GM19328 (cell line): ENCODE data around the gene APOBEC3B.
"Not testable (repeated sequence)": the region's sequence is repeated elsewhere in the genome, so short reads cannot be mapped to it uniquely, and the experiment has no call there.

Experiments used
- ATAC-seq: cut with Tn5 transposase; IDR thresholded peaks from one replicate; pipeline ENCODE4 v1.9.1; 2021; ENCODE audit warnings: mild to moderate bottlenecking, moderate library complexity; ENCODE audit not compliant: unreplicated experiment

APOBEC3B gene

DNA sequence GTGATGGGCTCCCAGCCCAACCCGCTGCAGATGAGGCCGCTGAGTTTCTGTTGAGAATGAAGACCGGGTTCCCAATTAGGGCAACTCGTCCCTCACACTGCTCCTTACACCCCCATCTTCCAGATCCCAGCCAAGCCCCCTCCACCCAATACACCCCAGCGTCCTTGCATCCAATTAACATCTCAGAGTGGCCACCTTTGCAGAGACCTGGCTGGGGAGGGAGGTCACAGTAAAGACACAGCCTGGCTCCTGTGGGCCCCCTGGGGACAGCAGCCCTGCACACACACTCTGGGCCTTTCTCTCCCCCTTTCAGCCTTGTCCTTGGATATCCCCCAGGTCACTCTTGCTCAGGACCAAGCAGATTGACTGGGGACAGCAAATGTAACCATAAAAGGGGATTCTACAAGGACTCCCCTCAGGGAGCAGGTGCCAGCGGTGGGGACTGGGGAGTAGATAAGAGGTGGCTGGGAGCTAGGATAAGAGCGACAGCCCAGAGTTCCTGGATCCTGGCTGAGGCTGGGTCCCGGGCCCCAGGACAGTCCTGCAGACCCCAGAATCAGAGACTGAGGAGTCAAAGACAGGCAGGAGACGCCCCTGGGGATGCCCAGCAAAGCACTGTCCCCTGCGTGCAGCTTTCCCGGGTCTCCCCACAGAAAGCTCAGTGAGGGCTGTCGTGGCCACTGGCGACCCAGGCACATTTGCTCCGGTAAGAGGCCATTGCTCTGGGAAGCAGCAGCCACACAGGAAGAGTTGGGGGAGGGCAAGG lies 16.4 kb upstream of the APOBEC3B start:
- ATAC-seq, result no peak

- no peak for ATAC-seq
Measured at GRCh38 chr22:38966380-38966702, 15.8 kb upstream of the APOBEC3B start.

DNA sequence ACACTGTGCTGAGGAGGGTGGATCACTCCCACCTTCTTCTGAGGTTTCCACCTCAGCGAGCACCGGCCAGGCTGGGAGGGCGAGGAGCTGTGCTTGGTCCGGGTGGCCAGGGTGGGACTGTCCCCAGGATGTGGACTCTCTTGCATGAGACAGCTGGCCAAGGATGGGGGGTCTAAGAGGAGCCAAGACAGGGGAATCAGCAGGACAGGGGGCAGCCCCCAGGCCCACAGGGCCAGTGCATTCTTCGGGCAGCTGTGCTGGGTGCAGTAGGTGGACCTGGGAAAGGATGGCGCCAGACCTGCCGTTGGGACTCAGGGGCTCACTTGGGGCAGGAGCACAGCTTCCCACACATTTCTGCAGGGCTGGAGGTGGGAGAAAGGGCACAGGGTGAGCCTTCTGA lies 15.2 kb upstream of the APOBEC3B start:
- ATAC-seq, result no peak

DNA sequence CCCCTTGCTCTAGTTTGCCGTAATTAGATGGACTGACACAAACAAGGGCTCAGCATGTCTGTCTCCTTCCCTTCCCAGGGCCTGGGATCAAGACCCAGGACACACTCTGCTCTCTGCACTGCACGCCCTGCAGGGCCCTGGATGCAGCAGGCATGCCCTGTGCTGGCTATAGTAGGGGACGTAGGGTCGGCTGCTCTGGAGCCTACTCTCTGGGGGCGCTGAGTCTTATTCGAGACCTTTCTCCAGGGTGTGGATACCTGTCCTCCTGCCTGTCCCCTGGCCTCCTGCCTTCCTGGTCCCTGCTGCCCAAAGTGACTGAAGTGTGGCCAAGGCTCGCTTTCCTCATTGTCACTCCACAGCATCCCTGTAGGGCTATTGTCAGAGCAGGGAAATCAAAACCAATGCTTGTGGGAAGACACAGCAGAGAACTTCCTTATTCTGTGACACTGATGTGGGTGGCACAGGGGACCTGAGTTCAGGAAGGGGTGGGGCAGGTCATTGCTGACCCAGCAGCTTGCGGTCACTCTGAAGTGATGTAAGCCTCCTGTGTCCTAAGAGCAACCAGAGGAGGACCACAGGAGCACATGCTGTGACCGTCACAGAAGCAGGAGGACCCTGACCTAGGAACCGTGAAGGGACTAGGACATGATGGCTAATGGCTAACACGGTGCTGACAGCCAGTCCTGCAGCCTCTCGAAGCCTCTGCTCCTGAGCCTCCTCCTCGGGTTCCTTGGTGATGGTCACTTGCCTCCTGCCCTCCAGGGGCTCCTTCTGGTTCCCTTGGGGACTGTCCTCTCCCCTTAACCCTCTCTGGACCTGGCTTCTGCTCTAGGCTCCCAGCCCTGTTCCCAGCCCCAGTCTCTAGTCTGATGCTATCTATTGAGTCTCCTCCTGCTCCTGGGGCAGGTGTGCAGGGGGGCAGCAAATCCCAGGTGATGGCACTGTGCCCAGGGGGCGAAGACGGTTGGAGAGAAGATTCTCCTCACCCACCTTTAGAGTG lies 14.4 kb upstream of the APOBEC3B start:
- ATAC-seq, result no peak

DNA sequence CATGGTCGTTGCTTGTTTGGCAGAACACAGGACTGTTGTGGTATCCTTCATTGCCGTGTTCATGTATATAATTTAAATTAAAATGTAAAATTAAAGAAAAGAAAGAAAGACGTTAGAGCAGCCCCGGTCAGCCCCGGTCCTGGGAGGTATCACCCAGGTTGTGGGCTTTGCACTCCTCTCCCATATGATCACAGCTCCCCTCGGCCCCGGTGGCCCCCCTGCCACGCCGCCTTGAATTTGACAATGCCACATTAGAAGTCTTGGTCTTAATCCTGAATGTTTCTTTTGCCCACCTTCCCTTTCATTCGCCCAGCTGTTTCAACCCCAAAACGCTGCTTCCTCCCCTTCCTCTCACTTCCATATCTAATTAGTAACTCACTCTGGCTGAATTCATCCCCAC lies 13.3 kb upstream of the APOBEC3B start:
- no peak for ATAC-seq

DNA sequence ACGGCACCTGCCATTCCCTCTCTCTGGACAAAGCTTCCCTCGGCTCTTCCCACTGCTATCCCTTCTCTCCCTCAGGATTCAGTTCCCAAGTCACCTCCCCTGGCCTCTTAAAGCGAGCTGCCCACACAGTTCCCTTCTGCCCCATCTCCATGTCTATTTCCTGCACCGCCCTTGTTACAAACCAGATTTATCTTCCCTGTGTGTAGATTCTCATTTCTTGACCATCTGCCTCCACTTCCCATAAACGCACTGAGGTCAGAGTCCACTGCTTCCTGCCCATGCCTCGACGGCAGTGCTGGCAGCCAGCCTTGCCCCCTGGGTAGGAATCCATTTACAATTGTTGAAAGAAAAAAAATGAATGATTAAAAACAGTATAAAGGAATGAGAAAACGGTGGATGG lies 11.6 kb upstream of the APOBEC3B start:
- no peak for ATAC-seq

DNA sequence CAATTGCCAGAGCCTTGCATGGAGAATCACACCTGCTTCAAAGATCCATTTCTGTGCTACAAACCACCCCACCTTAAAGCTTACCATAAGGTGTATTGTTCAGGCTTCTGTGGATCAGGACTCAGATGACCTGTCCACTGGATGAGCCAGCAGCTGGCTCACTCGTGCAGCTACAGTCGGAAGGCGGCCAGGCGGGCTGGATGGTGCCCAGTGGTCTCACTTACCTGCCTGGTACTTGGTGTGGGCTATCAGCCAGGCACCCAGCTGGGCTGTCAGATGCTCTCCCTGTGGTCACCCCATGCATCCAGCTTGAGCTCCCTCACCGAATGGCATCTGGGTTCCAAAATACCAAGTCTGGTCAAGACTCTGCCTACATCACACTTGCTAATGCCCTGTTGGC lies 10.9 kb upstream of the APOBEC3B start:
- ATAC-seq, result no peak

- ATAC-seq, result no peak
Measured at GRCh38 chr22:38971791-38972190, 10.4 kb upstream of the APOBEC3B start.

- ATAC-seq, result no peak
Measured at GRCh38 chr22:38972558-38972957, 9.6 kb upstream of the APOBEC3B start.

DNA sequence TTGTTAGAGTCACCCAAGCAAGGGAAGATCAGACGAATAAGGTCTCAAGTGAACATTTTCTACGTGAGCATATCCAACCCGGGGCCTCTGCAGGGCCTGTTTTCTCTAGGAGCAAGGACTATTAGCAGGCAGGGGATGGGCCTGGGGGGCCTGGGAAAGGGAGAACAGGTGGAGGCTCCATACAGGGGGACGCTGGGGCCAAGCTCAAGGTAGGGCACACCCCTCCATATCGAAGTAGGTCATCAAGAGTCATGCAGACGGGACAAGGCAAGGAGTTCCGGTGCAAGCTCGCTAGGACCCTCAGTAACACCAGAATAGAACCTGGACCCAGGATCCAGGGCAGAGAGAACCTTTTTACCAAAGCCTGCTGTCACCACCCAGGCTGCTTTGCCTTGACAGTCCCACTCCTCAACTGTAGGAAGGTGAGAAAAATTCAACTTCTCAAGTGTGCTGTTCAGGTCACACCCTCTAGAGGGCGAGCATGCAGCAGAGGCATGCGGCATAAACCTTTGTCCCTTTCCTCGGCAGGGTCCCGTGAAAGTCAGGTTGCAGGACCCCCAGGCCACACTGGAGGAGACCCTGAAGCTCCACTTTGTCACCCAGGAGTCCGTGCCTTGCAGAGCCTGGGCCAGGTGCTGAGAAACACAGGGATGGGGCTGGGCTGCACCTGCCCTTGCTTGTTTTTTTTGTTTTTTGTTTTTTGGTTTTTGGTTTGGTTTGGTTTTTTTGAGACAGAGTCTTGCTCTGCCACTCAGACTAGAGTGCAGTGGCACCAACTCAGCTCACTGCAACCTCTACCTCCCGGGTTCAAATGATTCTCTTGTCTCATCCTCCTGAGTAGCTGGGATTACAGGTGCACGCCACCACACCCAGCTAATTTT lies 8.6 kb upstream of the APOBEC3B start:
- ATAC-seq, result no peak

DNA sequence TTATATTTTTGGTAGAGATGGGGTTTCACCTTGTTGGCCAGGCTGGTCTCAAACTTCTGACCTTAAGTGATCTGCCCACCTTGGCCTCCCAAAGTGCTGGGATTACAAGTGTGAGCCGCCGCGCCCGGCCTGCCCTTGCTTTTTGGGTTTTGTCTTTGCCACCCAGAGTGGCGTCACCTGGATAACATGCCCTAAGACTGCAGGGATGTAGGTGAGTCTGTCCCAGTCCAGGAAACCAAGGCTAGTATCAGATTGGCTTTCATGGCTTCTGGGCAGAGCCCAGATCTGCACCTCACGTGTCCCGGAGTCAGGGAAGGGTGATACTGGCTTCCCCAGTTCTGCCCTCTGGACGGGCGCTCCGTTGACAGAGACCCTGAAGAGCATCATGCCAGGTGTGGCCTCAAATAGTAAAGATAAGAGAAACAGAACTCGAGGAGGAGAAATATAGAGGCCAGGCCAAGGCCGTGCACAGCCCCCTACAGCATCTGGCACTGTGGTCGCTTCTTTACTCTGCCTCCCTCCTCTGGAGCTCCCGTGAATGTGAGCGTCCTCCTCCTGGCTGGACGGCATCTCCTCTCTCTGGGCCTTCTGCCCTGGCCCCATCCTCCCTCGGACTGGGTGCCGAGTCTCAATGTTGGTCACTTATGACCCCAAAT lies 7.8 kb upstream of the APOBEC3B start:
- no peak for ATAC-seq

GRCh38 chr22:38974826-38975175 lies 7.3 kb upstream of the APOBEC3B start:
- no peak for ATAC-seq

DNA sequence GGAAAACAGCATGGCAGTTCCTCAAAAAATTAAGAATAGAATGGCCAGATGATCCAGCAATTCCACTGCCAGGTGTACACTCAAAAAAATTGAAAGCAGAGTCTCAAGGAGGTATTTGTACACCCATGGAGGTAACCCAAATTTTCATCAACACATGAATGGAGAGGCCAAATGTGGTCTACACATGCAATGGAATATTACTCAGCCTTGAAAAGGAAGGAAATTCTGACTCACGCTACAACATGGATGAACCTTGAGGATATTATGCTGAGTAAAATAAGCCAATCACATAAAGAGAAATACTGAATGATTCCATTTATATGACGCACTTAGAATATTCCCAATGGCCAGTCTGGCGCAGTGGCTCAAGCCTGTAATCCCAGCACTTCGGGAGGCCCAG lies 4.9 kb upstream of the APOBEC3B start:
- not testable (repeated sequence) for ATAC-seq

GRCh38 chr22:38980587-38980986 lies 1.6 kb upstream of the APOBEC3B start:
- not testable (repeated sequence) for ATAC-seq

- no peak for ATAC-seq
Measured at GRCh38 chr22:38981005-38981991, 849 bp upstream of the APOBEC3B start.

DNA sequence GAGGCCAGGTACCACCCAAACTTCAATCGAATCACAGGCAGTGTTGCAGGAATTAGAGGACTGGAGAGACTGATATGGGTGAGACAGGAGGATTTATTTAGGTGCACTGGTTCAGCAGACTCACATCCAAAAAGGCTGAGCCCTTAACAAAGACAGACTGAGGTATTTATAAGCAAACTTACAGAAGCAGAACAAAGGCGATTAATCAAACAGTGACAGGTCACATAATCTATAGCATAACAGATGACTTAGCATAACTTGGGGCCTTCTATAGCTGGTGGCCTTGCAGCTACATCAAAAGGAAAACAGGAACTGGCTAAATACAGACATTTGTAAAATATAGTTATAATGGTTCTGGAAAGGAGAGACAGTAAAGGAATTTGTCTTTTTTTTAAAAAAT lies 2.1 kb downstream of the APOBEC3B start:
- no peak for ATAC-seq

DNA sequence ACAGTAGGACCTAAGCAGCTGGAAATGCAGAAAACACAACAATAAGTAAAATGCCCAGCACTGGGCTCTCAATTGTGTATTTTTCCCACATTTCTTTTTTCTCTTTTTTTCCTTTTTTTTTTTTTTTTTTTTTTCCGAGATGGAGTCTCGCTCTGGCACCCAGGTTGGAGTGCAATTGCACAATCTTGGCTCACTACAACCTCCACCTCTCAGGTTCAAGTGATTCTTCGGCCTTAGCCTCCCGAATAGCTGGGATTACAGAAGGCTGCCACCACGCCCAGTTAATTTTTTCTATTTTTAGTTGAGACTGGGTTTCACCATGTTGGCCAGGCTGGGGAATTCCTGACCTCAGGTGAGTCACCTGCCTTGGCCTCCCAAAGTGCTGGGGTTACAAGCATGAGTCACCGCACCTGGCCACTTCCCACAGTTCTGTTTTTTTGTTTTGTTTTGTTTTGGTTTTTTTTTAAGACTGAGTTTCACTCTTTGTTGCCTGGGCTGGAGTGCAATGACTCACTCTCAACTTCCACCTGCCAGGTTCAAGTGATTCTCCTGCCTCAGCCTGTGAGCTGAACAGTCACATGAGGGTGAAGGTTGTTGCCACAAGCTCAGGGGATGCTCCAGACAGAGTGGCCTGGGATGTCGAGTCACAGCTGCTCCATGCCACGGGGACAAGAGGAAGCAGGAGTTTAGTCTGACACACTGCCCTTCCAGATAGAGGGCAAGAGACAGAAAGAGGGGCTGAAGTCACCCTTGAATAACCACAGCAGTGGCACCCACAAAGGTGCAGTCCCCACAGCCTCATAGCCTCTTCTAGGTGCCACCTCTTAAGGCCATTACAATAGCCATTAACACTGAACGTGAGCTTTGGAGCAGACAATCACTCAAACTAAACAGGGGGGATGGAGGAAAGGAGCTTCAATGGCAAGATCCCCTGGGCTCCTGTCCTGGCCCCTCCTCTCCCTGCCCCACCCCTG lies 2.9 kb downstream of the APOBEC3B start:
- not testable (repeated sequence) for ATAC-seq

- no peak for ATAC-seq
Measured at GRCh38 chr22:38986629-38987028, 4.5 kb downstream of the APOBEC3B start.
